Measurements from ENCODE around the gene ASPN.

ASPN gene

DNA sequence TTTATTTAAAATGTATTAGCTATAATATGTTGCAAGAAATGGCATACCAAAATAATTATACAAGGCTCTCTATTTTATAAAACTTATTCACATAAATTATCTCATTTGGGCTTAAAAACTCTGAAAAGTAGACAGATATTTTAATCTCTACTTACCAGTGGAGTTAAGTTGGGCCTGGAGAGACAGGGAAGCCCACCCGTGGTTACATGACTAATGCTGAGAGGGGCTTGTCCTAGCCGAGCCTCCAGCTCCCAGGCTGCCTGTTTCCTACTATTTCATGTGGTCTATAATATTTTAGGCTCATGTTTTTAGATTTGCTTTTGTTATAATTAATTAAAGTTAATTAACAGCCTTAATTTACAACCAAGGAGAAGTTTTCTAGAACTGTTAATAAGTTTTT, 20.9 kb upstream of the ASPN start:
- DNase-seq, result no peak

GRCh38 chr9:92501671-92502393, 19.5 kb upstream of the ASPN start:
- DNase-seq, result no peak

- no peak for DNase-seq
These were observed 18.4 kb upstream of the ASPN start for GRCh38 chr9:92500725-92501124.

DNA sequence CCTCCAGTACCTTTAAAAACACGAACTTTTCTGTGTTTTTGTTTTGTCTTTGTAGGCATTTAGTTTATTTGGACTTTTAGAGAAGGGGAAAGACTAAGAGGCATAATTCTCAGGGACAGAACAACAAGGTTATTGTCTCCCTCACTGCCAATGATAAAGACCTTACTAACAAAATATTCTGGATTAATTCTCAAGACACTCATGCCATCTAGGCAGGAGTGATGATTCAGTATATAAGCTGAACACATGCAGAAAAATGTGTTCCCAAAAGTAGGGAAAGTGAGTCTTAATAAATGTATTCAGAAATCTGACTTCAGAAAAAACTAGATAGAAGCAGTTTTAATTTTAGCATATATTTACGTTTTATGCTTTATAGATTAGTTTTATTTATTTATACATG, 17.4 kb upstream of the ASPN start:
- no peak for DNase-seq

DNA sequence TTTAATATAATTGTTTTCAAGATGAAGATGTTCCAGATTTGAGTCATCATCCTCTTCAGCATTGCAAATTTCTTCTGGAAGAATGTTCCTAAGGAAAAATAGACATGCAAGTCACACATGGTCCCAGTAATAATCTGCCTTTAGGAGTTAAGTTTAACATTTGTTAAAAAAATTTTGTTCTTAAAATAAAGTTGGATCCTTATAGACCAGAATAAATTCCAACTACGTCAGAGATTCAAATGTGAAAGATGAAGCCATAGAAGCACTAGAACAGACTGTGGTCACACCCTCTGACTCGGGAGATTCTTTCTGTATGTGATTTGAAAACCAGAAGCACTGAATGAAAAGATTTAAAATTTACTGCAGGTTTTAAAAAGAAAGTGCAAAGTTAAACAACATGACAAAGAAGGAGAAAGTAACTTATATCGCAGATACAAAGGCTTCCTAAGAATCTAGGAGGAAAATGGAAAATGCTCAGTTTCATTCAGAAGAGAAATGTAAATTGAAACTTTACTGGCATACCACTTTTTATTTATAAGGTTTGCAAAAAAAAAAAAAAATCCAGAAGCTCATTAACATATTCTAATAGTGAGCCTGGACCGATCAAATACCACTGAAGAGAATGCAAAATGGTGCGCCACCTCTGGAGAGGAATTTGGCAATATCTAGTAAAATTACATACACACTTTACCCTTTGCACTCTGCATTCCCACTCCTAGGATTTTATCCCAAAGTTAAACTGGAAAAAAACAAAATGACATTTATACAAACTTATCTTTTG, 14.3 kb upstream of the ASPN start:
- no peak for DNase-seq

DNA sequence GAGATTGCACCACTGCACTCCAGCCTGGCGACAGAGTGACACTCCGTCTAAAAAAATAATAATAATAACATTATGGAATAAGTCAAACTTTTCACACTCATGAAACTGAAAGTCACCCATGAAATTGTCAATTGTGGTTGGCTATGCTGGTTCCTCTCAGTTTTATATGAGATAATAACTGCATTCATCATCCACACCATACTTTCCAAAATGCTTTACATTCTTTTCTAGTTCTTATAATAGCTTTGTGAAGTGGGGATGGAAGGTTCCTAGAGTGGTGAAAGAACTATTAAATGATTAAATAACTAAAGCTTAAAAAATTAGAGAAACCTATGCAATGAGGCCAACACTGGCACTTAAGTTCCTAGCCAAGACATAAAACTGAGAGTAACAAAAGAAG, 12.6 kb upstream of the ASPN start:
- no peak for DNase-seq

GRCh38 chr9:92493749-92494387, 11.6 kb upstream of the ASPN start:
- no peak for DNase-seq

GRCh38 chr9:92492781-92493401, 10.6 kb upstream of the ASPN start:
- DNase-seq, result no peak

DNA sequence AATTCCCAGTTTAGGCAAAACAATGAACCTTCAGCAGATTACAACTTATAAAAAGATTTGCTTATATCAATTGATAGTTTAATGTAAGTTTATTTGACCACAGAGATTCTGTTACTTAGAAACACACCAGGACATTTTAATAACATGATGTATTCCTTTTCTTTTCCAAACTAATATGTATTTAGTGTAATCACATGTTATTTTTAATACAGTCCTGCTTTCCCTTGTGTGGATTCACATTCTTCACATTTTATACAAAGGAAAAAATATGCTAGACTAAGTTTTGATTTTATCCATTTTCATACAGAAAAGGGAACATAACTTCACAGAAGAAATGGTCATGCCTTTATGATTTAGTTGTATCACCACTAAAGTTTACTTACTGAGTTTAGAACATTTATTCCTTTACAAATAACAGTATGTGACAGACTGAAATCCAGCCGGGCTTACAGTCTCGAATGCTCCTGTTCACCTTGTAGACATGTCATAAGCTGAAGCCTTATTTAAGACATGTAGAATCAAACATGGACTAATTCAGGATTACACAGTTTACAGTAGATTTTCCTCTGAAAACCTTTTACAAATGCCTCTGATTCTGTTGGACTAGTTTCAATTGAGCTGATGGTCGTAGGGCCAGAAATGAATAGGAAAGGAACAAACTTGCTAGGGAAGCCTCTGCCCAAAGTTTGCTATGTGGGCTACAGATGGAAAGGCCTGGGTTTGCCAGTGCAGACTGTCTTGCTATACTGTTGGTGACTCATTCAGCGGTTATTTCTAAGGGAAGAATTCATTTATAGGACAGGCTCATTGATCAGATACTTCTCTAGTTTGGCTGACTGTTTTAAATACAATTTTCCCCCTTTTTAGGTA, 6.6 kb upstream of the ASPN start:
- no peak for DNase-seq

DNA sequence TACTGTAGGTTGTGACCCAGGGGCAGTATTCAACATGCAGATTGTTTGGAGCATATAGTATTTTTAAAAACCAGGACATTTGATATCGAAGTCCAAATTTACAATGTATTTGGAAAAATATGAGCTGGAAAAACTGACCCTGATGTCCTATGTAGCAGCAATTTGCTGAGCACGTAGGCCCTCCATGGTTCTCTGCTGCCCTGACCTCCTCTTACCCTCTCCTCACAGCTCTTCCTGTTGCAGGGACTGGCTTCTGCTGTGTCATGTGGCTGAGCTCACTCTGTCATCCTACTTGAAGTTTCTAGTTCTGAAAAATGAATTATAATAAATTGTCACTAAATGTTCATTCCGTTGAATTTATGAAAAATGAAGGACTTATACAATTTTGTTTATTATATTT, 4.1 kb upstream of the ASPN start:
- no peak for DNase-seq

- no peak for DNase-seq
These were observed 2.3 kb upstream of the ASPN start for GRCh38 chr9:92484563-92484962.

DNA sequence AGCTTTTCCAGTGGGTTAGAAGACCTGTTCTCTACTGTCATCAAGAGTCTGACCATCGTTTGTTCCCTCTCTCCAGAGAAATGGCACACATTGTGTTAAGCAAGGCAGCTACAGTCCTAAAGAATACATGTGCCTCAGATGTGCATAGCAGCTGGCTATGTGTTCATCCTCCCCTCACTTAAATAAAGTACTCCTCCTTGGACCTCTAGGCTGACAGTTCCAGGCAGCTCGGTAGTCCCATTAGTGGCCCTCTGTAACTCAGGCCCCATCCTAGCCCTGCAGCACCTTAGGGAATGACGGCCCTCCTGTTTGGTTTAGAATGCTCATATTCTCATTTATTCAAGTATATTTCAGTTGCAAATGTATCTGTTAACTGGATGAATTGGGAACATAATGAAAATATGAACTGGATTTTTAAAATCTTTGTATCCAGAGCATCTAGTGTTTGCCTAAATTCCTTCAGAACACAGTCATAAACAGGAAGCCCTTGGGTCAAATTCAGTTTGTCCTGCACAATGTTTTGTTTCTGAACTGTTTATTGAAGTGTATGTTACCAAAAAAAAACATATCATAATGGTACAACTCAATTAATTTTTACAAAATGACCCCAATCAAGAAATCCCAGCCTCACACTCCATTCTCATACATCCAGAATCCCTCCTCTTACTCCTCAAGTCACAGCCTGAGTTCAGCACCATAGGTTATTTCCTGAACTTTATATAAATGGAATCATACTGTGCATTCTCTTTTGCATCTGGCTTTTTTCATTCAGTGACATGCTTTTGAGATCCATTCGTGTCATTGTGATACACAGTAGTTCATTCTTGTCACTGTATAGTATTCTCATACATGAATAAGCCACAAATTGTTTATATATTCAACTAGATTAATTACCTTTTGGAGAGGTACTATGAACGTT, 1.6 kb upstream of the ASPN start:
- no peak for DNase-seq

GRCh38 chr9:92482805-92483204, 499 bp upstream of the ASPN start:
- no peak for DNase-seq

GRCh38 chr9:92480986-92481633, 1.2 kb downstream of the ASPN start:
- DNase-seq, result no peak

DNA sequence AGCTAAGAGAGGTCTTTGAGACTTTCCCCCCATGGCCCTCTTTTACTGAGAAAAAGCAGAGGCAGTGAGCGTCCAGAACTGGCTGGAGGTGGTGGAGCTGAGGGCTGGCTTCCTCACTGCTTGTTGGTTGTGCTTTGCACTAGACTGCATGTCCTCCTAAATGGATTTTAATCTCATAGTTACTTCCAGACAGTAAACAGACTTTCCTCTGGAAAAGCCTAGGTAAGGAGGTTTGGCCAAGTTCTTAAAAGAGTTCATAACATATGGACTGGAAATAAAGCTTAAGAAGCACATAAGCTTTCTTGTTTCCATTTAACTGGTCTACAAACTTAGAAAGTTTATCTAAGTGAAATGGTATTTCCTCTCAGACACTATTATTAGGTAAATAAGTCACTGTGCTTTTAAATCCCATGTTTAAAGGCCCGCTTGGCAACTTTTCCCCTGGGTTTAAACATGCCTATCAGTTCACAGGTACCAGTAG, 2.0 kb downstream of the ASPN start:
- DNase-seq, result no peak

GRCh38 chr9:92479346-92479745, 3.0 kb downstream of the ASPN start:
- DNase-seq, result no peak

DNA sequence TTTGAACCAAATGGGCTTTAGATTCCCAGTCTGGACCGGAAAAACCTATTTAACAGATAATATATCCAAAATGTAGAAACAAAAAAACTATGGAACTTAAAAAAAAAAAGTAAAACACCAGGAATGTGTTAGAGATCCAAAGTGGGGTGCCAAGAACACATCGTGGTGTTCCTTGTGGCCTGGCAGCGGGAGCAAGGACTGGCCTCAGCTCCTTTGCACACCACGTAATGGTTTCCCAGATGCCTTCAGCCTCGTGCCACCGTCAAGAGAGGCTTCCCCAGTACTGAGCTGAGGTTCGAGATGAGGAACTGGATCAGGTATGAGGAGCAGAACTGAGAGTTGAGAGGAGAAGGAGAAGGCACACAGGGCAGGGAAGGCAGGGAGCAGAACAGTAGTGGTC, 3.5 kb downstream of the ASPN start:
- DNase-seq, result no peak

DNA sequence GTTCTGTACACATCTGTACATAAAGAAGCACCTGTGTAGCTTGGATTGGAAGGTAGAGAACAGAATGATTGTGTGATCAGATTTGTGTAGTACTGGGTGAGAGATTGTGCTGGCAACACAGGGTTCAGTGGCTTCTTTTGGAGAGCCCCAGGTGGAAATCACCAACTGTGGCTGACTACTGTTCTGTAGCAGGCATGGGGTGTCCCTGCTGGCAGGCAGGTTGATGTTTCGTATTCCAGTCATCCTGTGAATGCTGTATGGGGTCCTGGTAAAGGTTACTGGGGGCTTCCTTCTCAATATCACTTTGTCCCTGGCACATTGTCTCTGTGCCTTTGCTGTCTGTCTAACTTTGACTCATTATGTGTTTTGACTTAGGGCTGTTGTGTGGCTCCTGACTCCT, 5.3 kb downstream of the ASPN start:
- no peak for DNase-seq

DNA sequence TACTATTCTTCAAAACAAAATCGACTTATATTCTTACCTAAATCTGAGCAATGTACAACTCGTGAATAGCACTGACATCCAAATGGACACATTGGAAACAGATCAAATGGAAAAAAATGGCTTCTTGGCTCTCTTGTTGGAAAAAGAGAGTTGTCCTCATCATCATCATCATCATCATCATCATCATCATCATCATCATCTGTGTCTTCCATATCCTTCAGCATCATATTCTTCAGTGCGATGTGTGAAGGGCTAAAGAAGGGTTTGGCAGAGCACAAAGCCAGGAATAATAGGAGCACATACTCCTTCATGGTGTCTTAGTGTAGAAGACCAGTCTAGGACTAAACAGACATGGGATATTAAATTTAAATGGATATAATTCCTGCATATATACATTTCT, 7.7 kb downstream of the ASPN start:
- no peak for DNase-seq

DNA sequence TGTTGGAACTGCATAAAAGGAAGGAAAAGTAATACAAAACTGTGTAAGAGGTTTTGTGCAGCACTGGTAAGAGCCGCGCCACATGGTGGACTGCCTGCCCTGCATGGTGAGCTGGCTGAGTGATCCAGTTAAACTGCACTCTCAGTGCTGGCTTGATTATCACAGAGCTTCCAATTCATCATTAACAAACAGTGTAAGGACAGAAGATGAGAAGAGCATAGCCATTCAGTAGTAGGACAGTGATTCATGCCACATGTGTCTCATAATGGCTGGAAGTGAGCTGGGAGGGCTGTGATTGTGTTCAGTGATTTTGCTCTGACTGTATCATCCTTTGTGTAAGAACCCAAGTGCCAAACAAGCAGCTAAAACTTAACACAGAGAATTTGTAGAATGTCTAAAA, 14.1 kb downstream of the ASPN start:
- DNase-seq, result no peak

- DNase-seq, result no peak
These were observed 14.8 kb downstream of the ASPN start for GRCh38 chr9:92467511-92467910.

Measured in NCI-H187 treated with DMSO at 0.1 percent for 48 hours (cell line).